ENCODE data around the gene WDR17. TPM values are rescaled to one million over a fixed set of nuclear protein-coding genes. Genes with fewer than 3 reads are reported as not detected.
A peak's percentile ranks its signal among the peaks of the same experiment; 100 is the strongest.

The WDR17 gene
- polyA plus RNA-seq, 1 experiment: 0.10 TPM

DNA sequence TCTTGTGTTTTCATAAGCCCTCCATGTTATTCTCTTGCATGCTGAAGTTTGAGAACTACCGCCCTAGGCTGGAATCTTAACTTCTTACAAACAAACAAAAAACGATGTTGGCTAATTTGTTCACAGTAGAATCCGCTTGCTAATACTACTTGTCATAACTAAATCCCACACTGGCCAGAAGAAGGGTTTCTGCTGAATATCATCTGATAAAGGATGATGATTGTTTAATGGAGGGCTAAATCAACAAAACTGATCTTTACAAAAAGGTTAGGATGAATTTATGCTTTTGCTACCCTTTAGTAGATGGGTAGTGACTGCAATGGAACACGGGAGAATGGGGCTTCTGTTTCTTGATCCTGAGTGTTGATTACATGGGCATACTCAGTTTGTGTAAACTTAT is 87.5 kb downstream of the WDR17 start:
- TF ChIP-seq CTCF (IDR thresholded peaks at IDR 0.05; ENCODE audit: insufficient read depth, low read depth, low read length): no peak
- H3K27me3 ChIP-seq (ENCODE audit: control insufficient read depth, insufficient read depth, low read length): no peaks in the 10 kb centered on the region
- DNase-seq (ENCODE audit: low read depth): no peak
- ChIA-PET CTCF (interaction anchor here (1.6 to 4.4 kb wide), 3 partner anchors 53 to 188 kb away, joined by 3 to 41 read pairs (median 7); no protein-coding TSS in a partner anchor), POLR2A (no interaction called here)
- H3K36me3 ChIP-seq (ENCODE audit: control insufficient read depth, insufficient read depth, low read length): no peaks in the 10 kb centered on the region
- no peak overlapping the region for H3K4me3 ChIP-seq (ENCODE audit: low read depth, low read length)

GRCh38 chr4:176156656-176157055 is 91.0 kb downstream of the WDR17 start:
- CTCF ChIA-PET: interaction anchor here (1.0 to 1.4 kb wide), 2 partner anchors 28 to 184 kb away, joined by 3 read pairs; no protein-coding TSS in a partner anchor

DNA sequence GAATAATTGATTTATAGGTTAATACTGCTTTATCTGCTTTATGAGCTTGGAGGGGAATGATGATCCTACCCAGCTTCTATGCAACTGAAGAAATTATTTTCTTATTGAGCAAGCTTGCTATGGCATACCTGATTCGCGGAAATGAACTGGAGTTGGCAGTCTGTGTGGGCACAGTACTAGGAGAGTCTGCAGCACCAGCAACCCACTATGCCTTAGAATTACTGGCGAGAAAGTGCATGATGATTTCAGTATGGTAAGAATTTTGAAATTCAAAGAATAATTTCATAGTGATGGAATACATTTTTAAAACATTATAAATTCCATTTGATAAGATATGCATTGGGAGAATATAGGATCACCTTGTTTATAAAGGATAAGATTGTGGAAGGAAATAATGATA is 97.4 kb downstream of the WDR17 start:
- no peaks in the 10 kb centered on the region for H3K36me3 ChIP-seq (ENCODE audit: control insufficient read depth, insufficient read depth, low read length)
- ChIA-PET POLR2A (no interaction called here), CTCF (interaction anchor here (1.7 kb wide), 1 partner anchor 12 kb away, joined by 6 read pairs; no protein-coding TSS in a partner anchor)
- H3K27me3 ChIP-seq (ENCODE audit: control insufficient read depth, insufficient read depth, low read length): no peaks in the 10 kb centered on the region
- H3K4me3 ChIP-seq (ENCODE audit: low read depth, low read length): no peak overlapping the region
- TF ChIP-seq CTCF (IDR thresholded peaks at IDR 0.05; ENCODE audit: insufficient read depth, low read depth, low read length): no peak
- no peak for DNase-seq (ENCODE audit: low read depth)

More at GRCh38 chr4:176156656-176157055, 91.0 kb downstream of the WDR17 start:
- Histone ChIP-seq H3K4me3 (ENCODE audit: low read depth, low read length) (no peak overlapping the region), H3K36me3 (ENCODE audit: control insufficient read depth, insufficient read depth, low read length) (no peaks in the 10 kb centered on the region), H3K27me3 (ENCODE audit: control insufficient read depth, insufficient read depth, low read length) (no peaks in the 10 kb centered on the region)
- TF ChIP-seq CTCF (IDR thresholded peaks at IDR 0.05; ENCODE audit: insufficient read depth, low read depth, low read length): no peak
- POLR2A ChIA-PET: no interaction called here
- DNase-seq (ENCODE audit: low read depth): no peak

DNA sequence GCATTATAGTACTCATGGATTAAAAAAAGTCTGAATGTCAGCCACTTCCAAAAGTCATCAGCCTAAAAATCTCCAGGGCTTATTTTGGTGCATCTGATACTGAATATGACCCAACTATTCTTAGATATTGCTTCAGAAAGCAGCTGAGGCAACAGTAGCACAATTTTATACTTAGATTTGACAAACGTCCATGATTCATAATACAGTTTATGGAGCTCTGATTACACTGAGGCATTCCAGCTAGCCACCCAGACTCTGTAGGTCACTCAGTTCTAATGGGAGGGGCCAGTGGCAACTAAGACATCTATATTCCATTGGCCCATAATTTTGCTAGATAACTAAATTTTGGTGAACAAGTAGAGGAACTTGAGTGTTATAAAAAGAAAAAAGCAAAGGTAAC is 119.4 kb downstream of the WDR17 start:
- POLR2A ChIA-PET: no interaction called here
- no peaks in the 10 kb centered on the region for H3K27me3 ChIP-seq (ENCODE audit: control insufficient read depth, insufficient read depth, low read length)
- H3K4me3 ChIP-seq (ENCODE audit: low read depth, low read length): no peak overlapping the region
- CTCF ChIA-PET: interaction anchor here (1.0 kb wide), 1 partner anchor 28 kb away, joined by 3 read pairs; no protein-coding TSS in a partner anchor
- peak; percentile 54 for DNase-seq (ENCODE audit: low read depth)
- no peaks in the 10 kb centered on the region for H3K36me3 ChIP-seq (ENCODE audit: control insufficient read depth, insufficient read depth, low read length)
- no peak for TF ChIP-seq CTCF (IDR thresholded peaks at IDR 0.05; ENCODE audit: insufficient read depth, low read depth, low read length)

GRCh38 chr4:176186067-176186466 is 120.4 kb downstream of the WDR17 start:
- no peak for TF ChIP-seq CTCF (IDR thresholded peaks at IDR 0.05; ENCODE audit: insufficient read depth, low read depth, low read length)
- ChIA-PET CTCF (no interaction called here), POLR2A (no interaction called here)
- DNase-seq (ENCODE audit: low read depth): no peak
- Histone ChIP-seq H3K36me3 (ENCODE audit: control insufficient read depth, insufficient read depth, low read length) (no peaks in the 10 kb centered on the region), H3K27me3 (ENCODE audit: control insufficient read depth, insufficient read depth, low read length) (no peaks in the 10 kb centered on the region), H3K4me3 (ENCODE audit: low read depth, low read length) (no peak overlapping the region)

All from BJ (cell line).